Activated CD8-positive, alpha-beta memory T cell treated with anti-CD3 and anti-CD28 coated beads, Interleukin-2, amount 10 ng/mL, durations not matched to agents 7 days and 5 days (primary cell): ENCODE results near the gene MFAP2. TPM values are rescaled to one million over a fixed set of nuclear protein-coding genes. Genes with fewer than 3 reads are reported as not detected.
"Not testable (repeated sequence)": the region's sequence is repeated elsewhere in the genome, so short reads cannot be mapped to it uniquely, and the experiment has no call there.

Experiments used
- ATAC-seq: fragments of 150-1000 bp; cut with Tn5 transposase; one replicate; pipeline ENCODE4 v1.10.0; 2021; ENCODE audit warnings: moderate library complexity
- CTCF ChIA-PET: fragments of 350-600 bp; sonication (Branson Sonifier 250); formaldehyde crosslinking; loops from one replicate; lab custom pipeline; 2021; ENCODE audit warnings: antibody characterized with exemption; lab: Charles Lee
- DNase-seq: peaks from one replicate; pipeline ENCODE4 v3.0.0-alpha.2; 2020
- H3K27ac Mint-ChIP-seq: one replicate; pipeline ENCODE4 v1.8.0; 2021; ENCODE audit warnings: mild to moderate bottlenecking, mixed read lengths
- H3K27me3 Mint-ChIP-seq: one replicate; pipeline ENCODE4 v1.8.0; 2021; ENCODE audit warnings: mixed read lengths
- H3K36me3 Mint-ChIP-seq: one replicate; pipeline ENCODE4 v1.8.0; 2021; ENCODE audit warnings: mild to moderate bottlenecking, mixed read lengths
- H3K4me1 Mint-ChIP-seq: one replicate; pipeline ENCODE4 v1.8.0; 2021; ENCODE audit warnings: mixed read lengths
- H3K4me3 Mint-ChIP-seq: one replicate; pipeline ENCODE4 v1.8.0; 2021; ENCODE audit warnings: mild to moderate bottlenecking, moderate library complexity, mixed read lengths
- H3K9me3 Mint-ChIP-seq: one replicate; pipeline ENCODE4 v1.8.0; 2022; ENCODE audit warnings: low read depth, mixed read lengths
- total RNA-seq, 2 experiments: library from RNA; stranded (reverse); gene quantifications; one replicate each; pipeline ENCODE4 v1.2.3, GENCODE V29; 2021

MFAP2 gene
- total RNA-seq, 2 experiments from 2014 or later, result not detected

GRCh38 chr1:16944038-16944437 lies 36.4 kb downstream of the MFAP2 start:
- Mint-ChIP-seq H3K36me3 (no peaks in the 10 kb centered on the region), H3K4me3 (no peak overlapping the region), H3K4me1 (no peaks in the 10 kb centered on the region), H3K27me3 (no peaks in the 10 kb centered on the region), H3K9me3 (no peaks in the 10 kb centered on the region), H3K27ac (no peak overlapping the region)
- DNase-seq, result no peak
- CTCF ChIA-PET, result interaction anchor here (3.8 kb wide), 1 partner anchor 16 kb away, joined by 12 read pairs; no protein-coding TSS in a partner anchor
- ATAC-seq, result no peak

- H3K27ac Mint-ChIP-seq, CTCF ChIA-PET, H3K27me3 Mint-ChIP-seq, H3K36me3 Mint-ChIP-seq, H3K9me3 Mint-ChIP-seq, H3K4me1 Mint-ChIP-seq, H3K4me3 Mint-ChIP-seq, DNase-seq: not testable (repeated sequence)
- peak; percentile 23 for ATAC-seq
Observed at GRCh38 chr1:16939386-16940180, 40.8 kb downstream of the MFAP2 start.

DNA sequence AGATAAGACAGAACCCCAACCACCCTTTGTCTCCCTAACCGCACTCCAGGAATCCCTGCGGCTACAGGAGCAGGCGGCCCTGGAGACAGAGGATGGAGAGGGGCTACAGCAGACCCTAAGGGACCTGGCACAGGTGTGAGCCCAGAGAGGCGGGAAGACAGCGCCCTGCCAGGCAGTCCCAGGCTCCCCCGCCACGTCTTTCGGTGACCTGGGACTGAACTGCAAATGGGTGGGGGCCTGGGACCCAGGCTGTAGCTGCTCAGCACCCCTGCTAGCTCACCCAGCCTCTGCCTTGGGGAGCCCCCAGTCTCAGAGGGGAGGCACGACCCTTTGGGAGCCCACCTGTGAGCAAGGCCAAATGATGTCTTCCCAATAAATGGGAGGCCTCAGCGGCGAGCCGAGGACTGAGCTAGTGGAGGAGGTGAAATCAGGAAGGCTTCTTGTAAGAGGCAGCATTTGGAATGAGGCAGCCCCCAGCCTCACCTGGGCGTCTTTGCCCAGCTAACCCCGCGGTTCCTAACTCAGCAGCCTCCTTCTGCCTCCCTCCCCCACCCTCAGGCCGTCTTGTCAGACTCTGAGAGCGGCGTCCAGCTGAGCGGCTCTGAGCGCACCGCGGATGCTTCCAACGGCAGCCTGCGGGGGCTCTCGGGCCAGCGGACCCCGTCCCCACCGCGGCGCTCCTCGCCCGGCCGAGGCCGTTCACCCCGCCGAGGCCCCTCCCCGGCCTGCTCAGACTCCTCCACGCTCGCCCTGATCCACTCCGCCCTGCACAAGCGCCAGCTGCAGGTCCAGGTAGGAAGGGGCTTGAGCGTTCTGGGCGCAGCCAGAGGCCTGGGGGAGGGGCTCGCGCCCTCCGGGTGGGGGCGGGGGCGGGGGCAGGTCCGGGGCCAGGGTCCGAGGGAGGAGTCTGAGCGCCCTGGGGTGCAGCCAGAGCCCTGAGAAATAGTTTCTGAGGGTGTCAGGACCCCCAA lies 41.8 kb downstream of the MFAP2 start:
- no peak overlapping the region for H3K27ac Mint-ChIP-seq

GRCh38 chr1:16936580-16936979 lies 43.8 kb downstream of the MFAP2 start:
- CTCF ChIA-PET, result interaction anchor here (1.0 kb wide), 1 partner anchor 24 kb away, joined by 5 read pairs; no protein-coding TSS in a partner anchor
- not testable (repeated sequence) for H3K27ac Mint-ChIP-seq, ATAC-seq, H3K4me3 Mint-ChIP-seq, H3K9me3 Mint-ChIP-seq, DNase-seq, H3K4me1 Mint-ChIP-seq, H3K27me3 Mint-ChIP-seq, H3K36me3 Mint-ChIP-seq

More for the DNA sequence above, 41.8 kb downstream of the MFAP2 start:
- ATAC-seq, result no peak
- Mint-ChIP-seq H3K27me3 (no peaks in the 10 kb centered on the region), H3K9me3 (no peaks in the 10 kb centered on the region), H3K4me1 (no peaks in the 10 kb centered on the region), H3K4me3 (no peak overlapping the region), H3K36me3 (no peaks in the 10 kb centered on the region)
- DNase-seq, result no peak
- CTCF ChIA-PET, result no interaction called here

GRCh38 chr1:16933945-16934344 lies 46.5 kb downstream of the MFAP2 start:
- ATAC-seq, H3K4me3 Mint-ChIP-seq, H3K4me1 Mint-ChIP-seq, CTCF ChIA-PET, H3K27ac Mint-ChIP-seq, H3K36me3 Mint-ChIP-seq, DNase-seq, H3K9me3 Mint-ChIP-seq, H3K27me3 Mint-ChIP-seq: not testable (repeated sequence)

GRCh38 chr1:16931206-16931934 lies 49.0 kb downstream of the MFAP2 start:
- H3K27me3 Mint-ChIP-seq, H3K4me3 Mint-ChIP-seq, H3K27ac Mint-ChIP-seq, H3K9me3 Mint-ChIP-seq, DNase-seq, ATAC-seq, H3K4me1 Mint-ChIP-seq, H3K36me3 Mint-ChIP-seq: not testable (repeated sequence)
- CTCF ChIA-PET, result interaction anchor here (1.2 kb wide), 1 partner anchor 13 kb away, joined by 4 read pairs; no protein-coding TSS in a partner anchor

- not testable (repeated sequence) for H3K4me1 Mint-ChIP-seq, H3K27me3 Mint-ChIP-seq
Observed at GRCh38 chr1:16929146-16930041, 51.0 kb downstream of the MFAP2 start.

GRCh38 chr1:16927711-16928485 lies 52.5 kb downstream of the MFAP2 start:
- H3K4me3 Mint-ChIP-seq, result no peak overlapping the region
- no peak for DNase-seq
- no peaks in the 10 kb centered on the region for H3K27me3 Mint-ChIP-seq
- peaks cover 5% of the 10 kb centered on the region for H3K4me1 Mint-ChIP-seq
- no peak overlapping the region for H3K27ac Mint-ChIP-seq
- ATAC-seq, result peak; percentile 13
- H3K9me3 Mint-ChIP-seq, result no peaks in the 10 kb centered on the region
- CTCF ChIA-PET, result interaction anchor here (0.9 to 1.5 kb wide), 2 partner anchors 24 to 147 kb away, joined by 3 to 4 read pairs; no protein-coding TSS in a partner anchor
- H3K36me3 Mint-ChIP-seq, result no peaks in the 10 kb centered on the region

More at GRCh38 chr1:16929146-16930041, 51.0 kb downstream of the MFAP2 start:
- CTCF ChIA-PET, H3K9me3 Mint-ChIP-seq, H3K4me3 Mint-ChIP-seq, ATAC-seq, DNase-seq, H3K36me3 Mint-ChIP-seq, H3K27ac Mint-ChIP-seq: not testable (repeated sequence)

DNA sequence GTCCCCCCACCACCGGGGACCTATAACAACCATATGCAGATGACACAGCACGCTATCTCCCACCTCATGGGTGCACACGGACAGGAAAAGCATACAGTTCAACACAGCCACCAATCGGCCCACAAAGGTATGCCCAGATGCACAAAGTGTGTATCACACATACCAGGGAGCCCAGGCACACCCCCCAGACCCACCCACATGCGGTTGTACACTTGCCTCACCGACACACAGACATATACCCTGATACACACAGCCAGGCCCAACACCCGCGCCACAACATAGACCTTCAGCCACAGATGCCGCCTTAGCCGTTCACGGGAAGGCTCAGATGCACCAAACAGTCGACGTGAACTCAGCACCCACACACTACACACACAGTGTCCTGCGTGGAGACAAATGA lies 53.2 kb downstream of the MFAP2 start:
- CTCF ChIA-PET, result interaction anchor here (1.5 kb wide), 1 partner anchor 24 kb away, joined by 4 read pairs; no protein-coding TSS in a partner anchor
- DNase-seq, result no peak
- Mint-ChIP-seq H3K4me3 (no peak overlapping the region), H3K27ac (no peak overlapping the region), H3K9me3 (no peaks in the 10 kb centered on the region), H3K4me1 (peaks cover 6% of the 10 kb centered on the region), H3K36me3 (no peaks in the 10 kb centered on the region), H3K27me3 (no peaks in the 10 kb centered on the region)
- ATAC-seq, result peak; percentile 13

- no peaks in the 10 kb centered on the region for H3K9me3 Mint-ChIP-seq
- H3K4me1 Mint-ChIP-seq, result peaks cover 13% of the 10 kb centered on the region
- H3K27me3 Mint-ChIP-seq, result no peaks in the 10 kb centered on the region
- H3K27ac Mint-ChIP-seq, result no peak overlapping the region
- ATAC-seq, result no peak
- DNase-seq, result no peak
- H3K4me3 Mint-ChIP-seq, result no peak overlapping the region
- CTCF ChIA-PET, result interaction anchor here (1.5 kb wide), 1 partner anchor 25 kb away, joined by 4 read pairs; no protein-coding TSS in a partner anchor
- no peaks in the 10 kb centered on the region for H3K36me3 Mint-ChIP-seq
Observed at GRCh38 chr1:16926491-16927073, 53.8 kb downstream of the MFAP2 start.
